PC-3 (cell line): ENCODE measurements around the gene GIPC2. TPM values are rescaled to one million over a fixed set of nuclear protein-coding genes. Genes with fewer than 3 reads are reported as not detected.

Source experiments
- ATAC-seq: fragments of 200-7000 bp; cut with Tn5 transposase; 2 replicates; pipeline ENCODE4 v1.9.1; 2020; ENCODE audit warnings: mild to moderate bottlenecking, moderate library complexity
- BruUV-seq: library from RNA; stranded (reverse); fragments of 400-500 nt; replicated peaks from 2 replicates; lab custom pipeline; 2021; lab: Mats Ljungman, UMichigan
- CTCF ChIA-PET: fragments of 300-600 bp; sonication (Branson Sonifier 250); formaldehyde crosslinking; loops from one replicate; lab custom pipeline; 2022; ENCODE audit warnings: antibody characterized with exemption; lab: Charles Lee
- POLR2A ChIA-PET: fragments of 300-600 bp; sonication (Branson Sonifier 250); formaldehyde crosslinking; loops from one replicate; lab custom pipeline; 2022; ENCODE audit warnings: antibody characterized with exemption; ENCODE audit not compliant: unreplicated experiment; lab: Charles Lee
- DNase-seq: peaks from one replicate; pipeline ENCODE4 v3.0.0-alpha.2; 2015
- H2AFZ ChIP-seq: fragments of 300-600 bp; sonication (generic); 2 replicates; pipeline ENCODE4 v1.6.0; 2016; ENCODE audit warnings: antibody characterized with exemption, low read length
- H3F3A ChIP-seq: fragments of 300-600 bp; sonication (generic); one replicate; pipeline ENCODE4 v1.6.0; 2017; ENCODE audit warnings: antibody characterized with exemption, low read length, control low read depth, mild to moderate bottlenecking; ENCODE audit not compliant: unreplicated experiment
- H3K27ac ChIP-seq: fragments of 300-600 bp; sonication (generic); 2 replicates; pipeline ENCODE4 v1.5.1; 2016; ENCODE audit warnings: mild to moderate bottlenecking, low read length
- H3K27me3 ChIP-seq: fragments of 300-600 bp; sonication (generic); 2 replicates; pipeline ENCODE4 v1.6.1; 2016; ENCODE audit warnings: low read length, mixed read lengths
- H3K36me3 ChIP-seq: fragments of 300-600 bp; sonication (generic); 2 replicates; pipeline ENCODE4 v1.6.1; 2016; ENCODE audit warnings: low read depth, mixed run types, low read length, mixed read lengths
- H3K4me1 ChIP-seq: fragments of 300-600 bp; sonication (generic); 2 replicates; pipeline ENCODE4 v1.5.1; 2016; ENCODE audit warnings: low read length; ENCODE audit not compliant: insufficient read depth
- H3K4me2 ChIP-seq: fragments of 300-600 bp; sonication (generic); 2 replicates; pipeline ENCODE4 v1.6.0; 2016; ENCODE audit warnings: low read length
- H3K4me3 ChIP-seq: fragments of 300-600 bp; sonication (generic); 2 replicates; pipeline ENCODE4 v1.5.1; 2016; ENCODE audit warnings: mild to moderate bottlenecking, low read length, mixed read lengths
- H3K79me2 ChIP-seq: fragments of 300-600 bp; sonication (generic); 2 replicates; pipeline ENCODE4 v1.6.1; 2017; ENCODE audit warnings: low read length, mixed read lengths
- H3K9ac ChIP-seq: fragments of 300-600 bp; sonication (generic); 2 replicates; pipeline ENCODE4 v1.6.0; 2016; ENCODE audit warnings: mild to moderate bottlenecking, low read length
- H3K9me2 ChIP-seq: fragments of 300-600 bp; sonication (generic); replicated peaks from 2 replicates; pipeline ENCODE4 v1.6.1; 2016; ENCODE audit warnings: mixed run types, low read length, mixed read lengths
- H3K9me3 ChIP-seq: fragments of 300-600 bp; sonication (generic); 2 replicates; pipeline ENCODE4 v1.6.1; 2016; ENCODE audit warnings: low read length, mixed read lengths
- H4K20me1 ChIP-seq: fragments of 300-600 bp; sonication (generic); 2 replicates; pipeline ENCODE4 v1.6.1; 2016; ENCODE audit warnings: low read length, mixed read lengths
- EZH2 ChIP-seq: fragments of 300-600 bp; sonication (generic); IDR thresholded peaks from one replicate; pipeline ENCODE4 v1.6.1; 2017; ENCODE audit warnings: antibody characterized with exemption, mild to moderate bottlenecking, low read length; ENCODE audit not compliant: unreplicated experiment
- EZH2phosphoT487 ChIP-seq: fragments of 300-600 bp; sonication (generic); IDR thresholded peaks from 2 replicates; pipeline ENCODE4 v1.6.1; 2018; ENCODE audit warnings: mild to moderate bottlenecking, antibody characterized with exemption, low read length, borderline replicate concordance
- intact Hi-C: fragments of 100-400 bp; cut with micrococcal nuclease; formaldehyde crosslinking; loops from 2 replicates; pipeline ENCODE4 v1.9.0; 2023
- total RNA-seq: library from RNA; depleted of rRNA; stranded (reverse); fragments of >200 nt; gene quantifications from 2 replicates; pipeline ENCODE4 v1.2.3, GENCODE V29; 2014
- TF ChIP-seq, protein P1 (sequence below): fragments of 300-600 bp; sonication (generic); conservative IDR thresholded peaks from 2 replicates; pipeline ENCODE4 v1.5.1; 2017; ENCODE audit warnings: antibody characterized with exemption, low read depth, mild to moderate bottlenecking, low read length

GIPC2 gene
- total RNA-seq, 1 experiment from 2014 or later, result not detected

DNA sequence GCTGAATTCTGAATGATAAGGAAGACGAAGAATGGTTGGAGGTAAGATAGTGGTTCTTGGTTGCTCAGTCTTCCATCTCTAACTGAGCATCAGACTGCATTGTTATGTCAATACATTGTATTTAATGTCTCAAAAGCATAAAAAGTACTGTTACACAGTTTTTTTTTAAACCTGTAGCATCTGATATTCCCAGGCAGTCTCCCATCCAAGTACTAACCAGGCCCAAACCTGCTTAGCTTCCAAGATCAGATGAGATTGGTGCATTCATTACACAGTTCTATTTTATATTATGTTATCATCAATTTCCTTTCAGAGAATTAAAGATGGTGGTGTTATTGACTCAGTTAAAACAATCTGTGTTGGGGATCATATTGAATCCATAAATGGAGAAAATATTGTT is 48.9 kb downstream of the GIPC2 start:
- Histone ChIP-seq H3K9me2 (no peaks in the 10 kb centered on the region), H3K4me1 (peaks cover 20% of the 10 kb centered on the region), H3K4me2 (no peak overlapping the region), H3K4me3 (no peak overlapping the region), H3K27me3 (no peaks in the 10 kb centered on the region), H3K36me3 (no peaks in the 10 kb centered on the region), H3K9me3 (no peaks in the 10 kb centered on the region), H3K79me2 (no peaks in the 10 kb centered on the region), H3K27ac (no peak overlapping the region), H3K9ac (no peak overlapping the region), H4K20me1 (no peaks in the 10 kb centered on the region), H2AFZ (no peak overlapping the region), H3F3A (no peaks in the 10 kb centered on the region)
- ChIA-PET POLR2A (no interaction called here), CTCF (no interaction called here)
- intact Hi-C loops, result no loop called here
- TF ChIP-seq EZH2phosphoT487 (no peak), EZH2 (no peak)
- TF ChIP-seq, protein P1, sequence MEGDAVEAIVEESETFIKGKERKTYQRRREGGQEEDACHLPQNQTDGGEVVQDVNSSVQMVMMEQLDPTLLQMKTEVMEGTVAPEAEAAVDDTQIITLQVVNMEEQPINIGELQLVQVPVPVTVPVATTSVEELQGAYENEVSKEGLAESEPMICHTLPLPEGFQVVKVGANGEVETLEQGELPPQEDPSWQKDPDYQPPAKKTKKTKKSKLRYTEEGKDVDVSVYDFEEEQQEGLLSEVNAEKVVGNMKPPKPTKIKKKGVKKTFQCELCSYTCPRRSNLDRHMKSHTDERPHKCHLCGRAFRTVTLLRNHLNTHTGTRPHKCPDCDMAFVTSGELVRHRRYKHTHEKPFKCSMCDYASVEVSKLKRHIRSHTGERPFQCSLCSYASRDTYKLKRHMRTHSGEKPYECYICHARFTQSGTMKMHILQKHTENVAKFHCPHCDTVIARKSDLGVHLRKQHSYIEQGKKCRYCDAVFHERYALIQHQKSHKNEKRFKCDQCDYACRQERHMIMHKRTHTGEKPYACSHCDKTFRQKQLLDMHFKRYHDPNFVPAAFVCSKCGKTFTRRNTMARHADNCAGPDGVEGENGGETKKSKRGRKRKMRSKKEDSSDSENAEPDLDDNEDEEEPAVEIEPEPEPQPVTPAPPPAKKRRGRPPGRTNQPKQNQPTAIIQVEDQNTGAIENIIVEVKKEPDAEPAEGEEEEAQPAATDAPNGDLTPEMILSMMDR, result no peak
- BruUV-seq, result no TSS peak
- ATAC-seq, result no peak
- no peak for DNase-seq

DNA sequence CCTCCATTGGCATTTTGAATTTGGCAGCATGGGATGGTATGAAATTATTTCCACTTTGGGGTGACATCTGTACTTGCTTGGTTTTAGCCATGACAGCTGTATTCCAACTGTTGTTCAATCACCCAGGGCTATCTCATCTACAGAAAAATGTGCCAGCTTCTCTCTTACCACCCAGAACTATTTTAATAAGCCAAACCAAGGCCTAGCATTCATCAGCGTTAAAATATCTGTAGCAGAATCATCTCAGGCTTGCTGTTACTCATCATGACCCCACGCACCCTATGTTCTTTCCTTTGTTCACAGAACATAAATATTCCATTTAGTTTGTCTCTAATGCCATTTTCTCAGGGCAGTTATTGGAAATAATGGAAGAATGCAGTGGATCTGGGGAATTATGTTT is 49.8 kb downstream of the GIPC2 start:
- intact Hi-C loops, result no loop called here
- H3K4me1 ChIP-seq, result peaks cover 20% of the 10 kb centered on the region
- H3K27ac ChIP-seq, result no peak overlapping the region
- H3K4me3 ChIP-seq, result no peak overlapping the region
- H3K36me3 ChIP-seq, result no peaks in the 10 kb centered on the region
- H3F3A ChIP-seq, result no peaks in the 10 kb centered on the region
- H3K27me3 ChIP-seq, result no peaks in the 10 kb centered on the region
- ChIA-PET POLR2A (no interaction called here), CTCF (no interaction called here)
- H4K20me1 ChIP-seq, result no peaks in the 10 kb centered on the region
- TF ChIP-seq EZH2phosphoT487, result no peak
- TF ChIP-seq, protein P1, result no peak
- TF ChIP-seq EZH2, result no peak
- no peak overlapping the region for H2AFZ ChIP-seq
- no peak overlapping the region for H3K4me2 ChIP-seq
- DNase-seq (no peak), ATAC-seq (no peak)
- H3K9me2 ChIP-seq, result no peaks in the 10 kb centered on the region
- no peaks in the 10 kb centered on the region for H3K9me3 ChIP-seq
- H3K79me2 ChIP-seq, result no peaks in the 10 kb centered on the region
- BruUV-seq, result no TSS peak
- H3K9ac ChIP-seq, result no peak overlapping the region

DNA sequence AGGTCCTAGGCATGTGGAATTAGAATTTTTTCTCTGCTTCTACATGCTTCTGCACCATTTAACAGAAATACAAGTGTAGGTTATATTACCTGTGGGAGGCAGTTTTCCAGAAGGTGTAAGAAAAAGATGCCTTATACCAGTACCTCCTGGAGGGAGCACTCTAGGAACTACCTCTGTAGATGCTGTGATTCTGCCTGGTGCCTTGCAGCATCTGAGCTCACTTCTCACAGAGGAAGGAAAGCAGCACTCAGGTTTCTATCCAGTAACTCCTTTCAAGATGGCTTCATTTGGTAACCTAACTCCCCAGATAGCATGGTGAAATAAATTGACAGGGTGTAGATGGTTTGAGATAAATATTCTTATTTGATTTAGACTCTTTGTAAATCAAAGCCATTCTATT is 50.3 kb downstream of the GIPC2 start:
- no peaks in the 10 kb centered on the region for H3K27me3 ChIP-seq
- H3K9ac ChIP-seq, result no peak overlapping the region
- intact Hi-C loops, result no loop called here
- DNase-seq (no peak), ATAC-seq (no peak)
- no peaks in the 10 kb centered on the region for H4K20me1 ChIP-seq
- no peaks in the 10 kb centered on the region for H3F3A ChIP-seq
- no TSS peak for BruUV-seq
- CTCF ChIA-PET, result no interaction called here
- H3K79me2 ChIP-seq, result no peaks in the 10 kb centered on the region
- no peaks in the 10 kb centered on the region for H3K9me2 ChIP-seq
- no peak overlapping the region for H3K4me2 ChIP-seq
- no peak overlapping the region for H3K4me3 ChIP-seq
- POLR2A ChIA-PET, result no interaction called here
- H3K27ac ChIP-seq, result no peak overlapping the region
- H3K36me3 ChIP-seq, result no peaks in the 10 kb centered on the region
- TF ChIP-seq EZH2phosphoT487, result no peak
- TF ChIP-seq, protein P1, result no peak
- TF ChIP-seq EZH2, result no peak
- peaks cover 22% of the 10 kb centered on the region for H3K4me1 ChIP-seq
- H2AFZ ChIP-seq, result no peak overlapping the region
- H3K9me3 ChIP-seq, result no peaks in the 10 kb centered on the region
